ENCODE measurements around the gene C11orf65.

The C11orf65 gene

GRCh38 chr11:108369064-108369463 is 98.3 kb downstream of the C11orf65 start:
- no peak for DNase-seq (ENCODE audit: low read depth in 2 of 2)

GRCh38 chr11:108368134-108368533 is 99.2 kb downstream of the C11orf65 start:
- no peak for DNase-seq (ENCODE audit: low read depth in 2 of 2)

GRCh38 chr11:108364159-108364558 is 103.2 kb downstream of the C11orf65 start:
- no peak for DNase-seq (ENCODE audit: low read depth in 2 of 2)

GRCh38 chr11:108351468-108351867 is 115.9 kb downstream of the C11orf65 start:
- no peak for DNase-seq (ENCODE audit: low read depth in 2 of 2)

GRCh38 chr11:108346451-108346850 is 120.9 kb downstream of the C11orf65 start:
- DNase-seq (ENCODE audit: low read depth in 2 of 2): no peak

GRCh38 chr11:108345767-108346166 is 121.6 kb downstream of the C11orf65 start:
- no peak for DNase-seq (ENCODE audit: low read depth in 2 of 2)

- no peak for DNase-seq (ENCODE audit: low read depth in 2 of 2)
These were observed 123.6 kb downstream of the C11orf65 start for GRCh38 chr11:108343714-108344113.

GRCh38 chr11:108341654-108342053 is 125.7 kb downstream of the C11orf65 start:
- DNase-seq (ENCODE audit: low read depth in 2 of 2): no peak

GRCh38 chr11:108340973-108341372 is 126.4 kb downstream of the C11orf65 start:
- DNase-seq (ENCODE audit: low read depth in 2 of 2): no peak

GRCh38 chr11:108338750-108339149 is 128.6 kb downstream of the C11orf65 start:
- no peak for DNase-seq (ENCODE audit: low read depth in 2 of 2)

- DNase-seq (ENCODE audit: low read depth in 2 of 2): no peak
These were observed 133.9 kb downstream of the C11orf65 start for GRCh38 chr11:108333403-108333899.

Data from activated CD8-positive, alpha-beta memory T cell treated with anti-CD3 and anti-CD28 coated beads for 4 hours (primary cell).